NCI-H1930 (cell line): Measurements from ENCODE around the gene MAP1A.
"Not testable (repeated sequence)": the region's sequence is repeated elsewhere in the genome, so short reads cannot be mapped to it uniquely, and the experiment has no call there.

Experiments used
- DNase-seq, 2 experiments: peaks; one replicate each; lab custom pipeline; 2025; lab: John Stamatoyannopoulos, UW

Gene MAP1A

DNA sequence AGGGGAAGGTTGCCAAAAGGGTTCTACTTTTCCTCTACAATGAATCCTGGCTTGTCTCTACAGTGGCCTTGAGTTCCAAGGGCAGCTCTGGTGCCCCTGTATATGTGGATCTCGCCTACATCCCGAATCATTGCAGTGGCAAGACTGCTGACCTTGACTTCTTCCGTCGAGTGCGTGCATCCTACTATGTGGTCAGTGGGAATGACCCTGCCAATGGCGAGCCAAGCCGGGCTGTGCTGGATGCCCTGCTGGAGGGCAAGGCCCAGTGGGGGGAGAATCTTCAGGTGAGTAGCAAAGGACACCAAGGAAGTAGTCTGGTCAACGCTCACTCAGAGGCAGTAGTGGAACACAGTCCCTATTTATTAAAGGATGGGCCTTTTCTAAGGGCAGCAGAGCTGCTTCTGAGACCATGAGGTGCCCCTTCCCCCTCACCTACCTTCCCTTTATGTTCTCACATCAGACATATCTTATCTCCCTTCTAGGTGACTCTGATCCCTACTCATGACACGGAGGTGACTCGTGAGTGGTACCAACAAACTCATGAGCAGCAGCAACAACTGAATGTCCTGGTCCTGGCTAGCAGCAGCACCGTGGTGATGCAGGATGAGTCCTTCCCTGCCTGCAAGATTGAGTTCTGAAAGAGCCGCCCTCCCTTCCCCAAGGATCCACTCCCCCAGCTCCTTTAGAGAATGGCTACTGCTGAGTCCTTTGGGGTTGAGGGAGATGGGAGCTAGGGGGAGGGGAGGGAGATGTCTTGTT lies 12.4 kb downstream of the MAP1A start:
- DNase-seq: no peak

DNA sequence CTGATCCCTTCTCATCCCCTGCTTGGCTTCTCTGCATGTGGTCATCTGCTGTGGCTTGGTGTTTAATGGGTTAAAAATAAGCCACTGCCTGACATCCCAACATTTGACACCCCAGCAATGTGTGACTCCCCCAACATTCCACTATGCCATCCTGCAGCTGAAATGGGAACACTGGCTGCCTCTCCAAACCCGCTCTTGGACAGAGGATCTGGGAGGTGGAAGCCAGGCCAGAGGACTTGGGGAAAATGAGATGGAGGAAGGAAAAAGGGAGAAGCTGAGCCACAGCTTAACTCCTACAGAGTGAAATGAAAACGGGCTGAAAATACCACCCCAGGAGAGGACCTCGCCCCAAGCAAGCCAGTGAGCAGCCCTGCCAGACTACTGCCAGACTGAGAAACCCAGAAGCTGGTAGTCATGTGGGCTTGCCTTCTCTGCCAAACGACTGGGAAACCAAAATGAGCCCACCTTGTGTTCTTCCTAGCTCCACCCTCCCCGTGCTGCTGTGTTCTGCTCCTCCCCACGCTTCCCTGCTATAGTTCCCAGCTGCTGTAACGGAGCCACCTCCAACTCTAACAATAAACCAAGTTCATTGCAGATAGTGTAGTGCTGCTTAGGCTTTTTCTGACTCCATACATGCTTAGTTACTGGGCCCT lies 13.7 kb downstream of the MAP1A start:
- DNase-seq: no peak

DNA sequence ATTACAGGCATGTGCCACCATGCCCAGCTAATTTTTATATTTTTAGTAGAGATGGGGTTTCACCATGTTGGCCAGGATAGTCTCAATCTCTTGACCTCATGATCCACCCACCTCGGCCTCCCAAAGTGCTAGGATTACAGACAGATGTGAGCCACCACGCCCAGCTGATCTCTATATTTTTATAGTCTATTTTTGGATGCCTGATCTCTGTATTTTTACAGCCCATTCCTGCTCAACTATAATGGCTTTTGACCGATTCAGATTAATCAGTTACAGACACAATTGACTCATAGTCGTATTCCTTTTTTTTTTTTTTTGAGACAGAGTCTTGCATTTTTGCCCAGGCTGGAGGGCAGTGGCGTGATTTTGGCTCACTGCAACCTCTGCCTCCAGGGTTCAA lies 15.4 kb downstream of the MAP1A start:
- DNase-seq: not testable (repeated sequence)

DNA sequence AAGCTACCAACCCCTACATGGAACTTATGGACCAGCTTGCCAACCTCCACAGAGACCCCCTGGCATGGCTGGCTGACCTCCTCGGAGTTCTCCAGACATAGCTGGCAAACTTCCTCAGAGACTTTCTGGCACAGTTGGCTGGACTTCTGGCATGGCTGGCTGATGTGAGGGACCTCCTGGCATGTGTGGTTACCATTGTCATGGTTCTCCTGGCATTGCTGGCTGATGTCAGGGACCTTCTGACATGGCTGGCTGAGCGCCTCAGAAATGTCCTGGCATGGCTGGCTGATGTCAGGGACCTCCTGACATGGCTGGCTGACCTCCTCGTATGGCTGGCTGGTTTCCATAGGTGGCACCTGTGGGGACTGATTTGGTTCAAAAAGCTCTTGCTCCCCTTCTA lies 17.5 kb downstream of the MAP1A start:
- DNase-seq: no peak

DNA sequence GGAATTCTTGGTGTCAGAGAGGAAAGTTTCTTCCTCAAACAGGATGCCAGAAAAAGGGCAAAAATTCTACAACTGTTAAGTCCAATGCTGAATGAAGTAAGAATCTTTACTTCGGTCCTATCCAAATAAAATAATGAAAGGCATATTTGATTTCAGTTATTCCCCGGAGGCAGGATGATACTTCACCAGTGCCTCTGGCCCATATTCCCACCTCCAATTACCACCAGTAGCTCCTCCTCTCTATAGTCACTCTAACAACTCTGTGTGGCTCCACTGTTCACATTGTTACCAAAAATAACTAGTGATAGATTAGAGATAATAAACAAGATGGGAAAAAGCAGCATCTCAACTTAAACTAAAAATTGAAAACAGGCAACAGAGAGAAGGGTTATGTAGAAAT lies 20.7 kb downstream of the MAP1A start:
- no peak for DNase-seq

DNA sequence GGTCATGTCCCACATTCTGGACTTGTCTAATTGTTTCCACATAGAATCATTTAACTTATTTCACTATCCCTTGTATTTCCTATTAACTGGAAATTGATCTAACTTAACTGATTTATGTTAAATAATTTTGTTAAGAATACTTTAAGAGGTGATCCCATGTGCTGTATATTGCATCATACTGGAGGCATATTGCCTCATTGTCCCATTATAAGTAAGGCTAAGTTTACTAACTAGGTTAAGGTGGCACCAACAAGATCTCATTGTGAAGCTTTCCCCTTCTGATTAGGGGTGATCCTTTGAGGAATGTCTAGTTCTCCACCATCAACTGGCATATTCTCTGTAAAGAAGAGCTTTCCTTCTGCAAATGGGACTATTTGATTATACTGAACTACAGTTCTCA lies 24.4 kb downstream of the MAP1A start:
- DNase-seq: no peak

GRCh38 chr15:43544266-43544665 lies 26.9 kb downstream of the MAP1A start:
- DNase-seq: no peak

GRCh38 chr15:43545426-43545825 lies 28.0 kb downstream of the MAP1A start:
- no peak for DNase-seq

- DNase-seq: no peak
Observed at GRCh38 chr15:43547539-43547938, 30.1 kb downstream of the MAP1A start.

DNA sequence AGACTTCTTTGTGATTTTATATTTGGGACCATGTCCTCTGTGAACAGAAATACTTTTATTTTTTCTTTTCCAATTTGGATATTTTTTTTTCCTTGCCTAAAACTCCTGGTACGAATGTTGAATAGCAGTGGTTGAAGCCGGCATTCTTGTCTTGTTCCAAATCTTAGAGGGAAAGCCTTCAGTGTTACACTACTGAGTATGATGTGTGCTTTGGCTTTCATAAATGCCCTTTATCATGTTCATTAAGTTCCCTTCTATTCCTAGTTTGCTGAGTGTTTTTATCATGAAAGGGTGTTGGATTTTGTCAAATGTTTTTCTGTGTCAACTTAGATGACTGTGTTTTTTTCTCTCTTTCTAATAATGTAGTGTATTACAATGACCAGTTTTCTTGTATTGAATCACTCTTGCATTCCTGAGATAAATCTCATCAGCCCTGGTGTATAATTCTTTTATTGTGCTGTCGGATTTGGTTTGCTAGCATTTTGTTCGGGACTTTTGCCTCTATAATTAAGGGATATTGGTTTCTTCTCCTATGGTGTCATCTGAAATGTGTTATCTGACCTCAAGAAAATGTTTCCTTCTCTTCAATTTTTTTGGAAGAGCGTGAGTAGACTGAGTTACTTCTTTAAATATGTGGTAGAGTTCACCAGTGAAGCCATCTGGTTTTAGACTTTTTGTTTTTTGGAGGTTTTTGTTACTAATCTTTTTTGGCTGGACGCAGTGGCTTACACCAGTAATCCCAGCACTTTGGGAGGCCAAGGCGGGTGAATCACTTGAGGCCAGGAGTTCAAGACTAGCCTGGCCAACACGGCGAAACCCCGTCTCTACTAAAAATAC lies 33.3 kb downstream of the MAP1A start:
- no peak for DNase-seq

- no peak for DNase-seq
Observed at GRCh38 chr15:43552256-43552655, 34.8 kb downstream of the MAP1A start.

- no peak for DNase-seq
Observed at GRCh38 chr15:43552986-43553385, 35.6 kb downstream of the MAP1A start.

GRCh38 chr15:43562753-43563152 lies 45.3 kb downstream of the MAP1A start:
- not testable (repeated sequence) for DNase-seq

DNA sequence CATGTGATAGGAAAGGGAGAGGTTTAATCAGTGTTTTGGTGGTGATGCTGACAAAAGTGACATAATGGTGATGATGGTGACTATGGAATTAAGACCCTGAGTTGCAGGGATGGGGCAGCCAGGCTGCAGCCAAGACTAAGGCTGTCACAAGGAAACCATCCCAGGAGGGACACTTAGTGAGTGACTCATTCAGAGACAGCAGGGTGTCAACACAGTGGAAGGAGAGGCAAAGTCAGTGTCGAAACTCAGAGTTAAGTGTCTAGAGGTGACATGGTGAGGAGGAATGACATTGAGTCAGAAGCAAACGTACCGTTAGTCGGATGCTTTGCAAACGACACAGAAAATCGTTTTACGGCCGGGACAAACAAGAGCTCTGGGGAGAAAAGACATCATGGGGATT lies 46.4 kb downstream of the MAP1A start:
- not testable (repeated sequence) for DNase-seq

- DNase-seq: not testable (repeated sequence)
Observed at GRCh38 chr15:43566615-43567014, 49.2 kb downstream of the MAP1A start.

DNA sequence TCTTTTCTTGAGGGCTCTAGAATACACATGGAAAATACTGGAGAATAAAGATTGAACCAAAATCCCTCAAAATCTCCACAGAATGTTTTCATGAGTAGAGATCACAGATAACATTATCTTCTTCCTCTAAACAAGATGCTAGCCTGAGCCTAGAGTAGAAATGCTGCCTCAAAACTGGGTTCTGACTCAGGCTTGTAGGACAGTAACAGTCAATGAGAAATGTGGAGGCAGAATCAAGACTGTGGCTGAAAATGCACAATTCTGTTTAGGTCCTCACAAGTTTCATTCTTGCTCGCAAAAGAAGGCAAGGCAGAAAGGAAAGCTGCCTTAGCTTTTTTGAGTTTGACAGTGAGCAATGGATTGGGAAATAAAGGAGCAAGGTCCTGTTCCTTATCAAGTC lies 57.2 kb downstream of the MAP1A start:
- DNase-seq: not testable (repeated sequence)
